GDM1 (cell line): ENCODE data around the gene HMCES.

Source experiments
- DNase-seq: peaks from one replicate; lab custom pipeline; 2025; lab: John Stamatoyannopoulos, UW

Gene HMCES

GRCh38 chr3:129304962-129305222 lies 26.2 kb downstream of the HMCES start:
- DNase-seq, result no peak

GRCh38 chr3:129305592-129306091 lies 27.0 kb downstream of the HMCES start:
- DNase-seq, result no peak

- no peak for DNase-seq
These were observed 30.0 kb downstream of the HMCES start for GRCh38 chr3:129308636-129309035.

- DNase-seq, result no peak
These were observed 31.7 kb downstream of the HMCES start for GRCh38 chr3:129310111-129311011.

GRCh38 chr3:129311054-129311902 lies 32.6 kb downstream of the HMCES start:
- no peak for DNase-seq

GRCh38 chr3:129312021-129312639 lies 33.5 kb downstream of the HMCES start:
- DNase-seq, result no peak

GRCh38 chr3:129312671-129313414 lies 34.2 kb downstream of the HMCES start:
- no peak for DNase-seq

GRCh38 chr3:129313415-129313664 lies 34.7 kb downstream of the HMCES start:
- DNase-seq, result no peak

GRCh38 chr3:129313665-129314385 lies 35.2 kb downstream of the HMCES start:
- no peak for DNase-seq

- peak; percentile 65 for DNase-seq
These were observed 35.9 kb downstream of the HMCES start for GRCh38 chr3:129314386-129315222.

- no peak for DNase-seq
These were observed 36.7 kb downstream of the HMCES start for GRCh38 chr3:129315223-129315997.

- DNase-seq, result no peak
These were observed 37.3 kb downstream of the HMCES start for GRCh38 chr3:129315998-129316247.

- DNase-seq, result peak; percentile 69
These were observed 37.8 kb downstream of the HMCES start for GRCh38 chr3:129316248-129317013.

GRCh38 chr3:129317014-129317771 lies 38.5 kb downstream of the HMCES start:
- DNase-seq, result no peak

- no peak for DNase-seq
These were observed 39.2 kb downstream of the HMCES start for GRCh38 chr3:129317848-129318247.

GRCh38 chr3:129318921-129319320 lies 40.3 kb downstream of the HMCES start:
- no peak for DNase-seq

- no peak for DNase-seq
These were observed 41.6 kb downstream of the HMCES start for GRCh38 chr3:129320261-129320660.

- DNase-seq, result no peak
These were observed 42.3 kb downstream of the HMCES start for GRCh38 chr3:129320825-129321487.
